ENCODE measurements around the gene CALM1.

CALM1 gene

GRCh38 chr14:90426031-90426540 is 29.3 kb downstream of the CALM1 start:
- H3K9me2 ChIP-seq (ENCODE audit: low read depth, low read length) = no peaks in the 10 kb centered on the region
- no peaks in the 10 kb centered on the region for H4K20me1 ChIP-seq (ENCODE audit: insufficient read depth, low read length)
- no peaks in the 10 kb centered on the region for H3K27me3 ChIP-seq (ENCODE audit: insufficient read depth, low read length)
- no peaks in the 10 kb centered on the region for H3K36me3 ChIP-seq (ENCODE audit: insufficient read depth, low read length)
- H3K4me3 ChIP-seq (ENCODE audit: low read depth, low read length, poor library complexity, severe bottlenecking) = no peak overlapping the region
- no peak overlapping the region for H3K4me2 ChIP-seq (ENCODE audit: low read length)
- H2AFZ ChIP-seq (ENCODE audit: low read length) = no peak overlapping the region
- H3K27ac ChIP-seq (ENCODE audit: low read depth, low read length, poor library complexity, severe bottlenecking) = no peak overlapping the region
- H3K9me3 ChIP-seq (ENCODE audit: low read length) = no peaks in the 10 kb centered on the region
- no peaks in the 10 kb centered on the region for H3K4me1 ChIP-seq (ENCODE audit: insufficient read depth, low read length, severe bottlenecking)
- no peak overlapping the region for H3K9ac ChIP-seq (ENCODE audit: low read length)
- TF ChIP-seq EZH2 (IDR thresholded peaks at IDR 0.05; ENCODE audit: borderline replicate concordance, low read length) (no peak), CTCF (IDR thresholded peaks at IDR 0.05; ENCODE audit: low read length) (no peak)
- H3F3A ChIP-seq (ENCODE audit: insufficient read depth, low read length) = no peaks in the 10 kb centered on the region
- H3K79me2 ChIP-seq (ENCODE audit: insufficient read depth, low read length) = no peaks in the 10 kb centered on the region

- no peak overlapping the region for H3K4me3 ChIP-seq (ENCODE audit: low read depth, low read length, poor library complexity, severe bottlenecking)
- H3K4me1 ChIP-seq (ENCODE audit: insufficient read depth, low read length, severe bottlenecking) = no peaks in the 10 kb centered on the region
- no peaks in the 10 kb centered on the region for H3F3A ChIP-seq (ENCODE audit: insufficient read depth, low read length)
- no peak overlapping the region for H3K27ac ChIP-seq (ENCODE audit: low read depth, low read length, poor library complexity, severe bottlenecking)
- H3K9me3 ChIP-seq (ENCODE audit: low read length) = no peaks in the 10 kb centered on the region
- H2AFZ ChIP-seq (ENCODE audit: low read length) = no peak overlapping the region
- H3K79me2 ChIP-seq (ENCODE audit: insufficient read depth, low read length) = no peaks in the 10 kb centered on the region
- H3K27me3 ChIP-seq (ENCODE audit: insufficient read depth, low read length) = no peaks in the 10 kb centered on the region
- no peak overlapping the region for H3K4me2 ChIP-seq (ENCODE audit: low read length)
- no peaks in the 10 kb centered on the region for H3K36me3 ChIP-seq (ENCODE audit: insufficient read depth, low read length)
- H3K9me2 ChIP-seq (ENCODE audit: low read depth, low read length) = no peaks in the 10 kb centered on the region
- no peak overlapping the region for H3K9ac ChIP-seq (ENCODE audit: low read length)
- no peaks in the 10 kb centered on the region for H4K20me1 ChIP-seq (ENCODE audit: insufficient read depth, low read length)
- no peak for TF ChIP-seq EZH2 (IDR thresholded peaks at IDR 0.05; ENCODE audit: borderline replicate concordance, low read length)
Measured at GRCh38 chr14:90426663-90427062, 29.8 kb downstream of the CALM1 start.

- Histone ChIP-seq H3K4me1 (ENCODE audit: insufficient read depth, low read length, severe bottlenecking) (no peaks in the 10 kb centered on the region), H3K27me3 (ENCODE audit: insufficient read depth, low read length) (no peaks in the 10 kb centered on the region), H3K9me2 (ENCODE audit: low read depth, low read length) (no peaks in the 10 kb centered on the region), H4K20me1 (ENCODE audit: insufficient read depth, low read length) (no peaks in the 10 kb centered on the region), H3K79me2 (ENCODE audit: insufficient read depth, low read length) (no peaks in the 10 kb centered on the region), H3K4me2 (ENCODE audit: low read length) (no peak overlapping the region), H2AFZ (ENCODE audit: low read length) (no peak overlapping the region), H3K9me3 (ENCODE audit: low read length) (no peaks in the 10 kb centered on the region), H3K9ac (ENCODE audit: low read length) (no peak overlapping the region), H3K36me3 (ENCODE audit: insufficient read depth, low read length) (no peaks in the 10 kb centered on the region), H3K4me3 (ENCODE audit: low read depth, low read length, poor library complexity, severe bottlenecking) (no peak overlapping the region), H3F3A (ENCODE audit: insufficient read depth, low read length) (no peaks in the 10 kb centered on the region), H3K27ac (ENCODE audit: low read depth, low read length, poor library complexity, severe bottlenecking) (no peak overlapping the region)
- TF ChIP-seq CTCF (IDR thresholded peaks at IDR 0.05; ENCODE audit: low read length) = no peak
- TF ChIP-seq EZH2 (IDR thresholded peaks at IDR 0.05; ENCODE audit: borderline replicate concordance, low read length) = no peak
Measured at GRCh38 chr14:90427848-90428426, 31.1 kb downstream of the CALM1 start.

- H2AFZ ChIP-seq (ENCODE audit: low read length) = no peak overlapping the region
- H3K4me3 ChIP-seq (ENCODE audit: low read depth, low read length, poor library complexity, severe bottlenecking) = no peak overlapping the region
- H3K4me1 ChIP-seq (ENCODE audit: insufficient read depth, low read length, severe bottlenecking) = no peaks in the 10 kb centered on the region
- no peaks in the 10 kb centered on the region for H3K36me3 ChIP-seq (ENCODE audit: insufficient read depth, low read length)
- H3K9me3 ChIP-seq (ENCODE audit: low read length) = no peaks in the 10 kb centered on the region
- no peaks in the 10 kb centered on the region for H3K27me3 ChIP-seq (ENCODE audit: insufficient read depth, low read length)
- H3K9ac ChIP-seq (ENCODE audit: low read length) = no peak overlapping the region
- H3K79me2 ChIP-seq (ENCODE audit: insufficient read depth, low read length) = no peaks in the 10 kb centered on the region
- TF ChIP-seq CTCF (IDR thresholded peaks at IDR 0.05; ENCODE audit: low read length) = no peak
- no peak for TF ChIP-seq EZH2 (IDR thresholded peaks at IDR 0.05; ENCODE audit: borderline replicate concordance, low read length)
- no peak overlapping the region for H3K27ac ChIP-seq (ENCODE audit: low read depth, low read length, poor library complexity, severe bottlenecking)
- no peaks in the 10 kb centered on the region for H4K20me1 ChIP-seq (ENCODE audit: insufficient read depth, low read length)
- no peaks in the 10 kb centered on the region for H3F3A ChIP-seq (ENCODE audit: insufficient read depth, low read length)
- H3K9me2 ChIP-seq (ENCODE audit: low read depth, low read length) = no peaks in the 10 kb centered on the region
- no peak overlapping the region for H3K4me2 ChIP-seq (ENCODE audit: low read length)
Measured at GRCh38 chr14:90428676-90429075, 31.8 kb downstream of the CALM1 start.
